ENCODE results near the gene FSTL3.
"Not testable (repeated sequence)": the region's sequence is repeated elsewhere in the genome, so short reads cannot be mapped to it uniquely, and the experiment has no call there.

Gene FSTL3

DNA sequence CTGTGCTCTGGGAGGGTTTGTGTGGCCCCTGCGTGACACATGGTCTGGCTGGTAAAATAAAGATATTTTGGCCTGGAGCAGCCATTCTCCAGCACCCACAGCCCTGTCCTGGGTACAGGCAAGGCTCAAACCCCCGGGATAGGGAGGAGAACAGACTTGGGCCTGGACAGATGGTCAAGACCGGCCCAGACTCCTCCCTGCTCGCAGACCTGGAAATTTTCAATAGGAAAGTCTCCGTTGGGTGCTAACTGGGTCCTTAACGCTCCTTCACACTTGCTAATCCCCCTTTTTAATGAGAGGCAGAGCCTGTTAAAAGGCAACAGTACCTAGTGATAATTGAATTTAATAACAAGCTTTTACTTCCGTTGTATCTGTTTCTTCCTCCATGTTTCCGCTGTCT lies 35.1 kb downstream of the FSTL3 start:
- DNase-seq (ENCODE audit: low read depth), result no peak

DNA sequence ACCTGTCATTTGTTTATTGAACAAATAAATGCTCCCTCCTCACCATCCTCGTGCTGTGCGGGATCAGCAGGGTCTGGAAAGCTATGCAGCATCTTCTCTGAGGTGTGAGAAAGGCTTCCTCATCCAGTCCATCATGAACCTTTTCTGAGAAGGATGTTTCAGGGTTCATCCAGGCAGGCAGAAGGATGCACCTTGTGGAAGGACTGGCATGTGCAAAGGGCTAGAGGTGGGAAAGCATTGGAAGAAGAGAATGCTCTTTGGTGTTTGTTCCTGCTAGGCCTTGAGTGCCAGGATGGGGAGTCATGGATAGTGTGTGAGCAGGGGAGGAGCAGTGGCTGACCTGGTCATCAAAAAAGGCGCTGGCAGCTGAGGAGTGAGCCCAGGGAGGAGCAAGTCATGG lies 39.2 kb downstream of the FSTL3 start:
- no peak for DNase-seq (ENCODE audit: low read depth)

DNA sequence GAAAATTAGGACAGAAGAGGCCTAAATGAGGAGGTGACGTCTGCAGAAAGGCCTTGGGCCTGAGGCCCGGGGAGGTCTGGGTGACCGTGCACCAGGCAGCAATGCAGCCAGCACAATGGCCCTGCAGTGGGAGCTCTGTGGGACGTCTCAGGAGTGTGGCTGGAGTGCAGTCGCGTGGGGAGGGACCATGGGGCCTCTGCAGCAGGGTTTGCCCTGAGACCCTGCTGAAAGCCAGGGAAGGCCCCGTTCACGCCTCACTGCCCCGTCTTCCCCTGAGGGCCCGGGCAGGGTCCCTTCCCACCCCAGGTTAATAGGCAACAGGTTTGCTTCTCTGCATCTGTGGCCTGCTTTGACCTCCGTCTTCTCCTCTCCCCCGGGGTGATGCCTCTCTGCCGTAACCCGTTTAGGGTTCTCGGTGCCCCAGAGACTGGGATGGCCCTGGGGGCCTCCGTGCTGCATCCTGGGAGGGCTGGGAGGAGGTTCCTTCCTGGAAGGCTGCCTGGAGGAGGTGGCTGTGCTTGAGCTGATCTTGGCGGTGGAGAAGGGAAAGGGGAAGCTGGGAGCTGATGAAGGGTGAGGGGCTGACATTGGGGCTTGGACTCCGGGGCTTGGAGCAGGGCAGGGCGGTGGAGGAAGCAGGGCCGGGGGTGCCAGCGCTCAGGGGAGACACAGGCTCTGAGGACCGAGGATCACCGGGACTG lies 42.2 kb downstream of the FSTL3 start:
- no peak for DNase-seq (ENCODE audit: low read depth)

DNA sequence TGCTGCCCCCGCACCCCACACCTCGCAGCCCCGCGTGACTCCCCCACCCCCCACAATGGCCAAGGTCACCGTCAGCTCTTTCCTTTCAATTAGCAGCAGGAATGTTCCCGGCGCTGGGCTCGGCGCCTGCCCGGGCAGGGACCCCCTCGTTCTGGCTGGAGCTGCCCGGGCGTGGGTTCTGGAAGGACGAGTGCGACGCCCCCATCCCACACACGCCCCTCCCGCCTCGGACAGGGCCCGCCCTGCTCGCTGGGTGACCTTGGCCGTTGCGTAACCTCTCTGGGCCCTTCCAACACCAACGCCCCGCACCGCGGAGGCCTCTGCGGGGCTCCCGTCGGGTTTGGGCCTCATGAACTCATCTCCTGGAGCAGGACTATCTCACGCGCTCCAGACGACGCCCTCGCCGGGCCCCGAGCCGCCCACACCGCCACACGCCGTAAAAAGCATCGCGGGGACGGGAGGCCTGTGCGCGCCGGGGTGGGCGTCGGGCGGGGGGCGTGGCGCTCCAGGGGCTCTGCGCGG lies 42.9 kb downstream of the FSTL3 start:
- no peak for DNase-seq (ENCODE audit: low read depth)

DNA sequence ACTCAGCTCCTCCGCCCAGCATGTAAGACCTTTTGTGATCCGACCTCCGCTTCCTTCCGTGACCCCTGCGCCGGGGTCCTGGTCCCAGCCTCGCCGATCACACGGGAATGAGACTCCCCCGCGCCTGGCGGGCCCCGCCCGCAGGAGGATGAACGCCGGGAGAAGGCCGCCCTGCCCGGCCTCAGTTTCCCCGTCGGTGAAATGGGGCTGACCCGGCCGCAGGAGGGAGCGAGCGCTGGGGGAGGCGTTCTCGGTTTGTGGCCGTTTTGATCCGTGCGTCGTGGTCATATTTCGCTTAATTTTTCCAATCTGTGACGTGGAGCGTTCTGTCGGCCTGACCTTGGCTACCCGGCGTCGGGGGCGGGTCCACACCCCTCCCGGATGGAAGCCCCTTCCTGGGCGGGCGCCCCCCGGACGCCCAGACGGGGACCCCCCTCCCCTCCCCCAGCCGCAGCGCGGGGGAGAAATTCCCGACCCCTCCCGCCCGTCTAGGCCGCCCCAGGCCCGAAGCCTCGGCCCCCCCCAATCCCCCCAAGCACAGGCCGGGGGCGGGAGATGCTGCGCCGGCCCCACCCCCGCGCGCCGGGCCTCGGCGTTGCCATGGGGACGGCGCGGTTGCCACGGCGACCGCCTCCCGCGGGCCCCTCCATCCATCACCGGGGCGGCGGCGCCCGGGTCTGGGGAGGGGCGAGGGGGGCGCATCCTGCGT lies 43.6 kb downstream of the FSTL3 start:
- no peak for DNase-seq (ENCODE audit: low read depth)

DNA sequence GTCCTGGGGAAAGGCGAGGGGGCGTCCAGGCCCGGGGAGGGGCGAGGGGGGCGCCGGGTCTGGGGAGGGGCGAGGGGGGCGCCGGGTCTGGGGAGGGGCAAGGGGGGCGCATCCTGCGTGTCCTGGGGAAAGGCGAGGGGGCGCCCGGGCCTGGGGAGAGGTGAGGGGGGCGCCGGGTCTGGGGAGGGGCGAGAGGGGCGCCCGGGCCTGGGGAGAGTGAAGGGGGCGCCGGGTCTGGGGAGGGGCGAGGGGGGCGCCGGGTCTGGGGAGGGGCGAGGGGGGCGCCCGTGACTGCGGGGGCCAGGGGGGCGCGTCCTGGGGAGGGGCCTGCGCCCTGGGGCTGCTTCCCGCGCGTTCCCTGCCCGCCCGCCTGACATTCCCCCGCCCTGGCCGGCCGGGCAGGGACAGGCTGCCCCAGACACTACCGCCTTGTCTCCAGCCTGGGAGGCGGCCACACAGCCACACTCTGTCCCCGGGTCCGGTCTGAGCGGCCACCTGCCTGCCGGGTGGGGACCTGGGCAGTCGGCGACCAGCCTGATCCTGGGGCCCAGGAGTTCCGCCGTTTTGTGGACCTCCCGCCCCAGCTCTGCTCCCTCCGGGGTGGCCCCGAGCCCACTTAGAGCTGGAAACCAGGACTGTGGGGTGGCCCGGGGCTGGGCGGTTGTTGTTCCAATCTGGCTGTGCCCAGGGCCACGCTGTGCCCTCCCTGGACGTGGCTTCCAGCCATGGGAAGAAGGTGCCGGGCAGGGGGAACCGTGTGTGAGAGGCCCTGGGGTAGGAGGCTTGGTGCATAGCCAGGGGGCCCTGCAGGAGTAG lies 44.4 kb downstream of the FSTL3 start:
- no peak for DNase-seq (ENCODE audit: low read depth)

DNA sequence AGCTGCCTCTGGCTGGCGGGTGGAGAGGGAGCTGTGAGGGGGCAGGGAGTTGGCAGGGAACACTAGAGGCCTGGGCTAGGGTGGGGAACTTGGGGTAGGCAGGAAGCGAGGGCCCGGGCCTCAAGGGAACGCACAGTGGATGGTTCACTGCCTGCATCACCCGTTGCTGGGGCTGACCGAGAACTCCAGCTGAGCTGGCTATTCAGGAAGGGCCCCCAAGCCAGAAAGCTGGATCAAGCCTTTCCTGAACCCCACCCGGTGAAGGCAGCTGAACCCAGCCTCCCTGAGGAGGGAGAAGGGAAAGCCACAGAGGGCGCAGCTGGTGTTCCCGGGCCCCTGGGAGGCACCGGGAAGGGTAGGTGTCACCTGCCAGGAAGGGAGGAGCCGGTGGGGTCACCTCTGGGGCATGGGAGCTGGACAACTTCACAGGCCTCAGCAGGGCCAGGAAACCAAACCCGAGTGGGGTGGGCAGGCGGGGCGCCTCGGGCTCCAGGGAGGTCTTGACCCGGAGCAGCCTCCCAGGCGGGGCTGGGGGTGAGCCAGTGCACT lies 46.4 kb downstream of the FSTL3 start:
- no peak for DNase-seq (ENCODE audit: low read depth)

DNA sequence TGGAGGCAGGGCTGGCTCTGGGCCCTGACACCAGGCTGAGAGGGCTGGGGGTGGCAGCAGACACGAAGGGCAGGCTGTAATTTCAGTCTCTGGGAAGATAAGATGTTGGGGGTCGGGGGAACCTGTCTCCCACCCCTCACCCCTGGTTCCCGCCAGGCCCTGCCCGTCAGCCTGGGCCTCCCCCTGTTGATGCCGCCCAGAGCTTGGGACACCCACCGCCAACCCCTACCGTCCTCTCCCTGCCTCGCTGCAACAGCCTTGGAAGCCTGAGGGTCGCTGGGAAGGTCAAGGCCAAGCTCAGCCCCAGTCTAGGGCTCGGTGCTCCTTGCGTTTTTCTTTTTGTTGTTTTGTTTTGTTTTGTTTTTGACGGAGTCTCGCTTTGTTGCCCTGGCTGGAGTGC lies 47.1 kb downstream of the FSTL3 start:
- DNase-seq (ENCODE audit: low read depth), result no peak

DNA sequence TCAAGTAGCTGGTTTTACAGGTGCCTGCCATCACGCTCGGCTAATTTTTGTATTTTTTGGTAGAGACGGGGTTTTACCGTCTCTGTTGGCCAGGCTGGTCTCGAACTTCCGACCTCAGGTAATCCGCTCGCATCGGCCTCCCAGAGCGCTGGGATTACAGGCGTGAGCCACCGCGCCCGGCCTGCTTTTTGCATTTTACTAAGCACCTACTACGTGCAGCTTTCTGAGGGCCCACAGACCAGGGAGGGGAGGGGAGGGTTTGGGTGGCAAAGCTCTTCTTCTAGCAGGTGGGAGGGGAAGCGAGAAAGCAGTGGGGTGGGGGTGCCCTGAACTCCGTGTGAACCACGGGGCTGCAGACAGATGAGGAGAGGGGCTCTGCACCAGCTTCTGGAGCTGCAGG lies 47.5 kb downstream of the FSTL3 start:
- DNase-seq (ENCODE audit: low read depth), result no peak

DNA sequence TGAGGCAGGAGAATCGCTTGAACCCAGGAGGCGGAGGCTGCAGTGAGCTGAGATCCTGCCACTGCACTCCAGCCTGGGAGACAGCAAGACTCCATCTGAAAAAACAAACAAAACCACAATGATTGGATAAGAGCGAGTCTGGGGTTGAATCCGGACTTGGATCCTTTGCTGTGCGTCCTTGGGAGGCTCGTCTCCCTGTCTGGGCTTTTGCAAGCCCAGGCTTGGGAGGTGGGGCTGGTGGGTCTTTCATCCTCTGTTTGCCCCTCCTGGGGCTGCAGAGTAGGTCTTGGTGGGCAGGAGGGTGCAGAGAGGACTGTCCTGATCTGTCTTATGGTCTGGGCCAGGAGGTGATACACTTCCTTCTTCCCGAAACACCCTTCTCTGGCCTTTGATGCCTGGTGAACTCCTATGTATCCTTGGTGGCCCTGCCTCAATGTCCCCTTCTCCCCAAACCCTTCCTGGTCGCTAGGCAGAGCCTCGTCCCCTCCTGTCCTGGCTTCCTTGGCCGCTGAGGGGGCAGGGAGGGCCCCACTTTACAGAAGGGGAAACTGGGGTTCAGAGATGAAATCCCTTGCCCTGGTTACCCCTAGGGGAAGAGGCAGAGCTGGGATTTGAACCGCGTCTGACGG lies 49.4 kb downstream of the FSTL3 start:
- DNase-seq (ENCODE audit: low read depth), result no peak

DNA sequence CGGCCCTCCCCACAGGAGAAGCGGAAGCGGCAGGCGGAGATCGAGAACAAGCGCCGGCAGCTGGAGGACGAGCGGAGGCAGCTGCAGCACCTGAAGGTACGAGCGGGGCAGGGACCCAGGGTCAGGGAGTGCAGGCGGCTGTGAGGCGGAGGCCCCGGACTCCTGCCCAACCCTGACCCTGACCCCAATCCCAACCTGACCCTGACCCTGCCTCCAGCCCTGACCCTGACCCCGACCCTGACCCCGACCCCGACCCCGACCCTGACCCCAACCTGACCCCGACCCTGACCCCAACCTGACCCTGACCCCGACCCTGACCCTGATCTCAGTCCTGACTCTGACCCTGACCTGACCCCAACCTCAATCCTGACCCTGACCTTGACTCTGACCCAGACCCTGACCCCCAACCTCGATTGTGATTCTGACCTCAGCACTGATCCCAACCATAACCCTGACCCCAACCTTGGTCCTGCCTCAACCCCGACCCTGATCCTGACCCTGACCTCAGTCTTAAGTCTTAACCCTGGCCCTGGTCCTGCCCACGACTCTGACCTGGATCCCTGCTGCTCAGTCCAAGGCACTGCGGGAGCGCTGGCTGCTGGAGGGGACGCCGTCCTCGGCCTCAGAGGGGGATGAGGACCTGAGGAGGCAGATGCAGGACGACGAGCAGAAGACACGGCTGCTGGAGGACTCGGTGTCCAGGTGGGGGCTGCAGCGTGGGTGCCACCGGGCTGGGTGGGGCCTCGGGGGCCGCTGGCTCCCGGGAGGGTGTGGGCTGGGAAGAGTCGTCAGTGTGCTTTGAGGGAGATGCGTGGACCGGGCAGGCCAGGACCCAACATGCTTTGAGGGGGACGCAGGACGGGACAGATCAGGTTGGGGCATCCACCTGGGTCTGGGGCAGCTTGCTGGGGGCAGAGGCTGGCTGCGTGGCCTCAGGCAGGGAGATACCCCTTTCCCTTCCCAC lies 51.1 kb downstream of the FSTL3 start:
- no peak for DNase-seq (ENCODE audit: low read depth)

DNA sequence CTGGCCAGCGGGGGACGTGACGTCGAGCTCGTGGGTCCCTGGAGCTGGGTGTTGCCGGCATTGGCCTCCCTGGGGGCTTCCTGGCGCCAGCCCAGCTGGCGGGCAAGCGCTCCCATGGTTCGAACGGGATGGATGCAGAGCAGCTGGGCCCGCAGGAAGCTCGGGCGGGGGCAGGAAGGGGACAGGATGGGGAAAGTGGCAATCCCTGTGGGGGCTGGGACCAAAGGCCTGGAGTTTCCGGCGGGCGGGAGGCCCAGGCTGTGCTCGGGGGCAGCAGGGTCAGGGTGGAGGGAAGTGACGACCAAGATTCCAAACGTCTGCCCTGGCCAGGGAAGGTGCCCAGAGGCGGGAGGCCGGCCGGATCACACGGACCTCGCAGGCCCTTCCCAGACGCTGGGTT lies 51.8 kb downstream of the FSTL3 start:
- DNase-seq (ENCODE audit: low read depth), result no peak

DNA sequence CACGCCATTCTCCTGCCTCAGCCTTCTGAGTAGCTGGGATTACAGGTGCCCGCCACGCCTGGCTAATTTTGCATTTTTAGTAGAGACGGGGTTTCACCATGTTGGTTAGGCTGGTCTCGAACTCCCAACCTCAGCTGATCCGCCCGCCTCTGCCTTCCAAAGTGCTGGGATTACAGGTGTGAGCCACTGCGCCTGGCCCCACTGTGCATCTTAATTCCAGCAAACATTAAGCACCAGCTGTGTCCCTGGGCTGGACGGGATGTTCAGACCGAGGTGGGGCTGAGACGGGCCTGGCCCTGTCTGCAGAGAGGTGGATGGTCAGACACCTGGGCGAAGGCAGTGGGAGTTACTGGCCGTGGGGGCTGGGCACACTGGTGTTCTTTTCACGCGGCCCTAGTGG lies 53.4 kb downstream of the FSTL3 start:
- not testable (repeated sequence) for DNase-seq (ENCODE audit: low read depth)

DNA sequence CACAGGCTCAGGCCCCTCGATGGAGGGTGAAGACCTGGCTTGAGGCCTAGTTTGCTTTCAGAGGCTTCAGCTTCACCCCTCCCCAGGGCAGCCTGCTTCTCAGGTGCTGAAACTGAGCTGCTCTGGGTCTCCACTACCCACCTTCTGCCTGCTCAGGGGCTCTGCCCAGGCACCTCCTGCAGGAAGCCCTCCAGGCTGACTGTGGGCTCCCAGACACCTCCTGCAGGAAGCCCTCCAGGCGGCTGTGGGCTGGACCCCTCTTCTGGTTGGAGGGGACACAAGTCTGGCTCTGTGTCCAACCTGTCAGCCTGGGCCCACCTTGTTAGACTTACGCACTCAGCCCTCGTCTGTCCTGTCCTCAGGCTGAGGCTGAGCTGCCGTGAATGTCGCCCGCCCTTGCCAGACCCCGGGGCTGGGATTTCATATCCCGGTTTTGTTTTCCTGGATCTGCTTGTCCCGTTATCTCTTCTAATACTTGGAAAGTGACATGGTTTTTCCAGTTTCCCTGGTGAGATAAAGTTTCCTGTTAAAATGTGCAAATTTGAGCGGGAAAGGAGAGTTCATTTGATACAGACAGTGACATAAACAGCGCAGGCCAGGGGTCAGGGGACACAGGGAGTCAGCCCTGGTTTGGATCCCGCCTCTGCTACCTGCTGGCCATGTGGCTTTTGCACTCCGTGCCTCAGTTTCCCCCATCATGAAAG lies 53.9 kb downstream of the FSTL3 start:
- no peak for DNase-seq (ENCODE audit: low read depth)

DNA sequence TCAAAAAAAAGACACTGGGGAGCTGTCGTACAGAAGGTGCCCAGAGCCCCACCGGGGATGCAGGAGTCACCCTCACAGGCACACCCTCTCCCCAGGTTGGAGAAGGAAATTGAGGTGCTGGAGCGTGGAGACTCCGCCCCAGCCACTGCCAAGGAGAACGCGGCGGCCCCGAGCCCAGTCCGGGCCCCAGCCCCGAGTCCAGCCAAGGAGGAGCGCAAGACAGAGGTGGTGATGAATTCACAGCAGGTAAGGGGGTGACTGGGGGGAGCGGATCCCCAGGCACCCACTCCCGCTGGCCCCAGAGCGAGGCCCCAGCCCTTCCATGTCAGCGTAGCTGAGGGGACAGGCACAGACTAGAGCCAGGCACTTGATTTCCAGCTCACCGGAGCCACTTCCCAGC lies 54.8 kb downstream of the FSTL3 start:
- DNase-seq (ENCODE audit: low read depth), result no peak

DNA sequence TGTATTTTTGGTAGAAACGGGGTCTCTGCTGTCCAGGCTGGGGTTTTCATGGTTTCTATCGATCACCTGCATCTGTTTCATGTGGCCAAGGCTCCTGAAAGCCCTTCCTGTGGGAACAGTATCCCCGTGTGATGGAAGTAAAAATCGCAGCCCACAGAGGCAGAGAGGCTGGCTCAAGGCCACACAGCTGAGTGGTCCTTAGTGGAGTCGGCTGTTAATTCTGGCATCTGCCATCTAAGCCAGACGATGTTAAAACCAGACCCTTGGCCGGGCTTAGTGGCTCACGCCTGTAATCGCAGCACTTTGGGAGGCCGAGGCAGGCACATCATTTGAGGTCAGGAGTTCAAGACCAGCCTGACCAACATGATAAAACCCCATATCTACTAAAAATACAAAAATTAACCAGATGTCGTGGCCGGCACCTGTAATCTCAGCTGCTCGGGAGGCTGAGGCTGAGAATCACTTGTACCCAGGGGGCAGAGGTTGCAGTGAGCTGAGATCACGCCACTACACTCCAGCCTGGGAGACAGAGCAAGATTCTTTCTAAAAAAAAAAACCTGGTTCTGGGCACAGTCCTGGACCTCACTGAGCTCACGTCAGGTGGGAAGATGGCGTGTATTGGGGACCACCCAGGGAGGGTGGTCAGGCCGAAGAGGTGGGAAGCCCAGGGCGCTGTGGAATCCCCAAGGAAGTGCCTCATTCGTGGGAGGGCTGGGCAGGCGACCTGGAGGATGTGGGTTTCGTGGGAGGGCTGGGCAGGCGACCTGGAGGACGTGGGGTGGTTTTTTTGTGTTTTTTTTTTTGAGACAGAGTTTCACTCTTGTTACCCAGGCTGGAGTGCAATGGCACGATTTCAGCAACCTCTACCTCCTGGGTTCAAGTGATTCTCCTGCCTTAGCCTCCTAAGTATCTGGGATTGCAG lies 56.2 kb downstream of the FSTL3 start:
- no peak for DNase-seq (ENCODE audit: low read depth)
